WI38 (cell line): ENCODE data around the gene SPHK1.

Source experiments
- H3K4me3 ChIP-seq: 2 replicates; pipeline ENCODE4 v1.5.1; 2011; ENCODE audit warnings: low read depth, mild to moderate bottlenecking, control low read depth, low read length
- TF ChIP-seq, protein P1 (sequence below): IDR thresholded peaks from 2 replicates; pipeline ENCODE4 v1.5.1; 2012; ENCODE audit warnings: low read depth, mild to moderate bottlenecking, control low read depth, low read length

SPHK1 gene

DNA sequence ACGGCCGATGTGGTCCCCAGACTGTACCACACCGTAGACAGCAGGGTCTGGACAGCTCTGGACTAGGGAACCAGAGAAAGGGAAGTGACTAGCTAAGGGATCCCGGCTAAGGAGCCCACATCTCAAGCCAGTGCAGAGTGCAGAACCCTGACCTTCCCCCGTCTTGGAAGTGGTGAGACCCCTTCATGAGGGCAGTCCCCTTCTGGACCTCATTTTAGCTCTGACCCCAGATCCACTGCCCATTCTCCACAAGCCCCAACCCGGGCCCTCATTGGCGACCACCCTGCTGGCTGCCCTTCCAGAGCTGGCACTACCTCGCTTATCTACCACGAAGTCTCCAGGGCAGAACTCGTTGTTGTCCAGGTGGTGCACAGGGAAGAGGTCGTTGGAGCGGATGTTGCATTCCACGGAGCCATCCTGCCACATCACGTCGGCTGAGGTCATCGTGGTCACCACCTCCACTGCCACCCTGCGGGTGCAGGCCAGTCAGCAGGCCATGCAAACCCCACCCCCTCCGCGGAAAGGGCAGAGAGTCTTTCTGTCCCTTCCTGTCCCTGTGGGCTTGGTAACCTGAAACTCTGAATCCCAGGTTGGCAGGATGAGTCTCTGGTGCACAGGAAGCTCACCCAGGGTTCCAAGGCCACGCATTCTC is 14.2 kb downstream of the SPHK1 start:
- H3K4me3 ChIP-seq: no peak overlapping the region
- TF ChIP-seq, protein P1, sequence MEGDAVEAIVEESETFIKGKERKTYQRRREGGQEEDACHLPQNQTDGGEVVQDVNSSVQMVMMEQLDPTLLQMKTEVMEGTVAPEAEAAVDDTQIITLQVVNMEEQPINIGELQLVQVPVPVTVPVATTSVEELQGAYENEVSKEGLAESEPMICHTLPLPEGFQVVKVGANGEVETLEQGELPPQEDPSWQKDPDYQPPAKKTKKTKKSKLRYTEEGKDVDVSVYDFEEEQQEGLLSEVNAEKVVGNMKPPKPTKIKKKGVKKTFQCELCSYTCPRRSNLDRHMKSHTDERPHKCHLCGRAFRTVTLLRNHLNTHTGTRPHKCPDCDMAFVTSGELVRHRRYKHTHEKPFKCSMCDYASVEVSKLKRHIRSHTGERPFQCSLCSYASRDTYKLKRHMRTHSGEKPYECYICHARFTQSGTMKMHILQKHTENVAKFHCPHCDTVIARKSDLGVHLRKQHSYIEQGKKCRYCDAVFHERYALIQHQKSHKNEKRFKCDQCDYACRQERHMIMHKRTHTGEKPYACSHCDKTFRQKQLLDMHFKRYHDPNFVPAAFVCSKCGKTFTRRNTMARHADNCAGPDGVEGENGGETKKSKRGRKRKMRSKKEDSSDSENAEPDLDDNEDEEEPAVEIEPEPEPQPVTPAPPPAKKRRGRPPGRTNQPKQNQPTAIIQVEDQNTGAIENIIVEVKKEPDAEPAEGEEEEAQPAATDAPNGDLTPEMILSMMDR: no peak

- TF ChIP-seq, protein P1: no peak
- H3K4me3 ChIP-seq: no peak overlapping the region
Measured at GRCh38 chr17:76399175-76400172, 15.1 kb downstream of the SPHK1 start.

DNA sequence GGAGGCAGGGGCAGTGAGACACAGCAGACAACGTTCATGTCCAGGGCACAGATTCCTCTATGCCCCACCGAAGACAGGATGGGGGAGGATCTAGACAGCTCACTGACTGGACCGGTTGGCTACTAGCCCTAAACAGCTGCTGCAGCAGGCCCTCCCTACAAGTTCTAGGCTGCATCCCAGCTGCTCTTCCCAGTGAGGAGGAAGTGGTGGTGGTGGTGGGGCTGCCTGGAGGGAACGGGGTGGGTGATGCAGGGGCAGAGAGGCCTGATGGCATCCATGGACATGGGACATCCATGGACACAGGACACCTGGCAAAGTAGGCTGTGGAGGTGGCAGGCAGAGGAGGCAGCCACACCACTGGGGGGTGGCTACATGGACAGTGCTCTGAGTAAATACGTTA is 18.3 kb downstream of the SPHK1 start:
- TF ChIP-seq, protein P1: no peak

GRCh38 chr17:76404256-76404655 is 19.8 kb downstream of the SPHK1 start:
- TF ChIP-seq, protein P1: no peak

More for the DNA sequence above, 18.3 kb downstream of the SPHK1 start:
- H3K4me3 ChIP-seq: no peak overlapping the region

DNA sequence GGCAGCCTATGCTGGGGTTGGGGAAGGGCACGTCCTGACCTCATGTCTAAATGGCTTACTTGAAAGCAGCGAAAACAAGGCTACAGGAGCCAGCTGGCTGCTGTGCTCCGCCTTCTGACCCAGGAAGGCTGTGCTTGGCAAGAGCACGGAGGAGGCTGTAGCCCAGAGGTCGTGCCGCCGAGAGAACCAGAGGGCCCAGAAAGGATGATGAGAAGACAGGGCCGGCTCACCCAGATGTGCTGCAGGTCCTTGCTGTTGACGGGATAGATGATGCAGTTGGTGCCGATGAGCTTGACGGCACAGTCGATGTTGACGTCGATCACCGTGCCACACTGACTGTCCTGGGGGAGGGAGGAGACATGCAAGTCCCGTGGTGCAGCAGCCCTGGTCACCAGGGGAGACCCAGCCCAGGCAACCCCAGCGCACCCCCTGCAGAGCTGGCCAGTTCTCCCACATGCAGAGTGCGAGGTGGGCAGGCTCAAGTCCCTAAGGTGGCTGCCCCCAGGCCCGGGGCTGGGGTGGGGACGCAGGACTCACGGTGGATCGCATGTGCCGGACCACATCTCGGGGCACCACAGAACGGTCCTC is 20.7 kb downstream of the SPHK1 start:
- H3K4me3 ChIP-seq: no peak overlapping the region
- TF ChIP-seq, protein P1: no peak

More at GRCh38 chr17:76404256-76404655, 19.8 kb downstream of the SPHK1 start:
- no peak overlapping the region for H3K4me3 ChIP-seq

- TF ChIP-seq, protein P1: no peak
- H3K4me3 ChIP-seq: no peak overlapping the region
Measured at GRCh38 chr17:76405607-76405966, 21.2 kb downstream of the SPHK1 start.
